H9 (cell line): Measurements from ENCODE around the gene PUM1. TPM values are rescaled to one million over a fixed set of nuclear protein-coding genes. Genes with fewer than 3 reads are reported as not detected.
A peak's percentile ranks its signal among the peaks of the same experiment; 100 is the strongest.

ENCODE experiments used
- DNase-seq: peaks from one replicate; pipeline ENCODE4 v3.0.0-alpha.2; 2017
- H2AFZ ChIP-seq: one replicate; pipeline ENCODE4 v1.6.1; 2013; ENCODE audit warnings: mild to moderate bottlenecking, low read length, control low read depth, moderate library complexity
- H2AK5ac ChIP-seq: 2 replicates; pipeline ENCODE4 v1.6.1; 2013; ENCODE audit warnings: low read length, control low read depth, mixed read lengths; ENCODE audit not compliant: insufficient read length
- H2BK120ac ChIP-seq: one replicate; pipeline ENCODE4 v1.6.1; 2013; ENCODE audit warnings: low read depth, mild to moderate bottlenecking, low read length, control low read depth, inconsistent platforms; ENCODE audit not compliant: poor library complexity, severe bottlenecking
- H2BK12ac ChIP-seq: 2 replicates; pipeline ENCODE4 v1.6.1; 2013; ENCODE audit warnings: low read length, control low read depth, mixed read lengths, low read depth; ENCODE audit not compliant: insufficient read length
- H2BK15ac ChIP-seq: 2 replicates; pipeline ENCODE4 v1.6.1; 2013; ENCODE audit warnings: low read depth, low read length, control low read depth
- H2BK20ac ChIP-seq: one replicate; pipeline ENCODE4 v1.6.1; 2013; ENCODE audit warnings: low read depth, mild to moderate bottlenecking, low read length, control low read depth, inconsistent platforms; ENCODE audit not compliant: poor library complexity, severe bottlenecking
- H2BK5ac ChIP-seq: 2 replicates; pipeline ENCODE4 v1.6.1; 2013; ENCODE audit warnings: low read length, control low read depth, mixed read lengths; ENCODE audit not compliant: insufficient read length
- H3K14ac ChIP-seq: 2 replicates; pipeline ENCODE4 v1.6.1; 2013; ENCODE audit warnings: low read length, control low read depth; ENCODE audit not compliant: insufficient read depth
- H3K18ac ChIP-seq: 2 replicates; pipeline ENCODE4 v1.6.1; 2013; ENCODE audit warnings: low read depth, mild to moderate bottlenecking, mixed read lengths, low read length, control low read depth; ENCODE audit not compliant: insufficient read length
- H3K23ac ChIP-seq: 2 replicates; pipeline ENCODE4 v1.6.1; 2013; ENCODE audit warnings: low read length, control low read depth, mixed read lengths, low read depth; ENCODE audit not compliant: insufficient read length
- H3K23me2 ChIP-seq: 2 replicates; pipeline ENCODE4 v1.6.1; 2013; ENCODE audit warnings: low read depth, mild to moderate bottlenecking, mixed read lengths, low read length, control low read depth; ENCODE audit not compliant: insufficient read length, poor library complexity, severe bottlenecking
- H3K27ac ChIP-seq: 2 replicates; pipeline ENCODE4 v1.5.1; 2013; ENCODE audit warnings: low read length, control low read depth, mixed read lengths, low read depth; ENCODE audit not compliant: insufficient read length
- H3K27me3 ChIP-seq: 2 replicates; pipeline ENCODE4 v1.6.1; 2013; ENCODE audit warnings: low read length, control low read depth, inconsistent platforms; ENCODE audit not compliant: insufficient read depth
- H3K4ac ChIP-seq: 2 replicates; pipeline ENCODE4 v1.6.1; 2013; ENCODE audit warnings: low read depth, mild to moderate bottlenecking, control low read depth, inconsistent platforms, low read length, moderate library complexity
- H3K4me1 ChIP-seq: 2 replicates; pipeline ENCODE4 v1.6.1; 2013; ENCODE audit warnings: low read length, control low read depth, inconsistent platforms; ENCODE audit not compliant: insufficient read depth
- H3K4me2 ChIP-seq: 2 replicates; pipeline ENCODE4 v1.6.1; 2013; ENCODE audit warnings: low read length, control low read depth, mixed read lengths; ENCODE audit not compliant: insufficient read length, insufficient read depth
- H3K56ac ChIP-seq: 2 replicates; pipeline ENCODE4 v1.6.1; 2013; ENCODE audit warnings: low read depth, mild to moderate bottlenecking, mixed read lengths, low read length, control low read depth; ENCODE audit not compliant: insufficient read length
- H3K79me1 ChIP-seq: 2 replicates; pipeline ENCODE4 v1.6.1; 2013; ENCODE audit warnings: low read depth, mild to moderate bottlenecking, moderate library complexity, low read length, control low read depth, inconsistent platforms; ENCODE audit not compliant: insufficient read depth, poor library complexity, severe bottlenecking
- H3K79me2 ChIP-seq: 2 replicates; pipeline ENCODE4 v1.6.1; 2013; ENCODE audit warnings: low read length, control low read depth, inconsistent platforms; ENCODE audit not compliant: insufficient read depth
- H3K9ac ChIP-seq: 2 replicates; pipeline ENCODE4 v1.6.1; 2013; ENCODE audit warnings: low read length, control low read depth, mixed read lengths; ENCODE audit not compliant: insufficient read length; ENCODE audit errors: extremely low read depth
- H3K9me3 ChIP-seq: one replicate; pipeline ENCODE4 v1.6.1; 2013; ENCODE audit warnings: low read depth, low read length, inconsistent platforms; ENCODE audit not compliant: control insufficient read depth
- H3T11ph ChIP-seq: one replicate; pipeline ENCODE4 v1.6.1; 2013; ENCODE audit warnings: mild to moderate bottlenecking, low read length, control low read depth, inconsistent platforms
- H4K20me1 ChIP-seq: one replicate; pipeline ENCODE4 v1.6.1; 2013; ENCODE audit not compliant: control insufficient read depth, insufficient read length, insufficient read depth
- H4K5ac ChIP-seq: 2 replicates; pipeline ENCODE4 v1.6.1; 2013; ENCODE audit warnings: low read depth, mild to moderate bottlenecking, mixed read lengths, low read length, control low read depth; ENCODE audit not compliant: insufficient read length
- H4K8ac ChIP-seq: replicated peaks from 2 replicates; pipeline ENCODE4 v1.6.1; 2013; ENCODE audit warnings: low read length, control low read depth, mixed read lengths, low read depth; ENCODE audit not compliant: insufficient read length
- H4K91ac ChIP-seq: 2 replicates; pipeline ENCODE4 v1.6.1; 2013; ENCODE audit warnings: low read depth, mild to moderate bottlenecking, moderate library complexity, mixed read lengths, low read length, control low read depth; ENCODE audit not compliant: insufficient read length
- H3K27ac Mint-ChIP-seq, 3 experiments: 2 replicates in 2 of 3; 3 replicates in 1 of 3; pipeline ENCODE4 v1.8.0; 2020 to 2021; ENCODE audit warnings: mixed read lengths in 3 of 3, mild to moderate bottlenecking in 1 of 3, moderate library complexity in 1 of 3
- H3K27me3 Mint-ChIP-seq: 2 replicates; pipeline ENCODE4 v1.8.0; 2021; ENCODE audit warnings: low read depth, mild to moderate bottlenecking, moderate library complexity, mixed read lengths
- H3K36me3 Mint-ChIP-seq, 3 experiments: 2 replicates in 2 of 3; 3 replicates in 1 of 3; pipeline ENCODE4 v1.8.0; 2020 to 2021; ENCODE audit warnings: low read depth in 3 of 3, mixed read lengths in 3 of 3; ENCODE audit not compliant: insufficient read depth in 1 of 3
- H3K4me1 Mint-ChIP-seq, 2 experiments: 2 replicates each; pipeline ENCODE4 v1.8.0; 2020; ENCODE audit warnings: mixed read lengths in 2 of 2
- H3K4me3 Mint-ChIP-seq, 2 experiments: 2 replicates in 1 of 2; 3 replicates in 1 of 2; pipeline ENCODE4 v1.8.0; 2020 to 2021; ENCODE audit warnings: mild to moderate bottlenecking in 2 of 2, mixed read lengths in 2 of 2, moderate library complexity in 1 of 2
- H3K9me3 Mint-ChIP-seq, 2 experiments: 2 replicates in 1 of 2; 3 replicates in 1 of 2; pipeline ENCODE4 v1.8.0; 2020; ENCODE audit warnings: mild to moderate bottlenecking in 2 of 2, mixed read lengths in 2 of 2, moderate library complexity in 1 of 2
- WGBS: extraction: QIAGEN DNeasy Blood & Tissue Kit; methylation state at CpG from one replicate; pipeline ENCODE4 v1.1.7; 2013; ENCODE audit warnings: missing lambda C conversion rate, low lambda C conversion rate, mixed read lengths; ENCODE audit not compliant: insufficient read length; ENCODE audit errors: extremely low coverage; 5-methylcytosine and 5-hydroxymethylcytosine counted together
- total RNA-seq: library from RNA; stranded (reverse); gene quantifications from 2 replicates; pipeline ENCODE4 v1.2.1, GENCODE V29; 2021
- TF ChIP-seq, protein P1 (sequence below): fragments of 200-600 bp; sonication (generic); conservative IDR thresholded peaks from 3 replicates; pipeline ENCODE4 v1.8.0; 2021; ENCODE audit warnings: antibody characterized with exemption, mild to moderate bottlenecking

Gene PUM1
- total RNA-seq, 1 experiment from 2014 or later = 164 TPM

- Mint-ChIP-seq H3K9me3 (no peaks in the 10 kb centered on the region), H3K4me3 (peak within 1 kb of the TSS; percentile 79 to 91), H3K4me1 (peaks cover 44 to 58% of the 10 kb centered on the region in 2 experiments), H3K36me3 (no peaks in the 10 kb centered on the region), H3K27ac (peak within 1 kb of the TSS in 1 of 3 experiments; percentile 77; a peak in 1 of 7 replicates), H3K27me3 (peaks cover 31% of the 10 kb centered on the region)
- Histone ChIP-seq H3K18ac (no peak within 1 kb of the TSS), H2BK120ac (no peak within 1 kb of the TSS), H4K91ac (no peak within 1 kb of the TSS), H4K20me1 (peaks cover 6% of the 10 kb centered on the region), H3K23me2 (peaks cover 7% of the 10 kb centered on the region), H2BK15ac (no peak within 1 kb of the TSS), H2BK20ac (no peak within 1 kb of the TSS), H2AK5ac (no peak within 1 kb of the TSS), H3K4ac (no peak within 1 kb of the TSS), H3K9ac (no peak within 1 kb of the TSS), H4K5ac (no peak within 1 kb of the TSS), H2BK5ac (no peak within 1 kb of the TSS), H3T11ph (no peak within 1 kb of the TSS), H4K8ac (no peak within 1 kb of the TSS), H3K9me3 (no peaks in the 10 kb centered on the region), H2BK12ac (no peak within 1 kb of the TSS), H3K27ac (no peak within 1 kb of the TSS), H3K23ac (no peak within 1 kb of the TSS), H2AFZ (no peak within 1 kb of the TSS), H3K79me2 (0 out of 2 replicates have a peak, but pooled peaks cover 2% of the 10 kb centered on the region), H3K4me2 (peak within 1 kb of the TSS; percentile 53), H3K27me3 (no peaks in the 10 kb centered on the region), H3K79me1 (no peaks in the 10 kb centered on the region), H3K4me1 (peaks cover 5% of the 10 kb centered on the region; the same call in 1 of the 2 replicates), H3K56ac (no peak within 1 kb of the TSS), H3K14ac (0 out of 2 replicates have a peak within 1 kb of the TSS, but pooled peaks have one; percentile 6)
- TF ChIP-seq, protein P1, sequence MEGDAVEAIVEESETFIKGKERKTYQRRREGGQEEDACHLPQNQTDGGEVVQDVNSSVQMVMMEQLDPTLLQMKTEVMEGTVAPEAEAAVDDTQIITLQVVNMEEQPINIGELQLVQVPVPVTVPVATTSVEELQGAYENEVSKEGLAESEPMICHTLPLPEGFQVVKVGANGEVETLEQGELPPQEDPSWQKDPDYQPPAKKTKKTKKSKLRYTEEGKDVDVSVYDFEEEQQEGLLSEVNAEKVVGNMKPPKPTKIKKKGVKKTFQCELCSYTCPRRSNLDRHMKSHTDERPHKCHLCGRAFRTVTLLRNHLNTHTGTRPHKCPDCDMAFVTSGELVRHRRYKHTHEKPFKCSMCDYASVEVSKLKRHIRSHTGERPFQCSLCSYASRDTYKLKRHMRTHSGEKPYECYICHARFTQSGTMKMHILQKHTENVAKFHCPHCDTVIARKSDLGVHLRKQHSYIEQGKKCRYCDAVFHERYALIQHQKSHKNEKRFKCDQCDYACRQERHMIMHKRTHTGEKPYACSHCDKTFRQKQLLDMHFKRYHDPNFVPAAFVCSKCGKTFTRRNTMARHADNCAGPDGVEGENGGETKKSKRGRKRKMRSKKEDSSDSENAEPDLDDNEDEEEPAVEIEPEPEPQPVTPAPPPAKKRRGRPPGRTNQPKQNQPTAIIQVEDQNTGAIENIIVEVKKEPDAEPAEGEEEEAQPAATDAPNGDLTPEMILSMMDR = no peak
- WGBS = no CpG with 5 or more reads among the region's 68 CpGs
- peak; percentile 32 for DNase-seq
These were observed 156.7 kb downstream of the PUM1 start, which contains the start of gene SDC3 for GRCh38 chr1:30908696-30909364. TSS of gene SDC3 (minus strand) at chr1:30908758. CDS start at chr1:30908586, 172 bp downstream.
